Measurements from ENCODE around the gene ADARB2.

Gene ADARB2

DNA sequence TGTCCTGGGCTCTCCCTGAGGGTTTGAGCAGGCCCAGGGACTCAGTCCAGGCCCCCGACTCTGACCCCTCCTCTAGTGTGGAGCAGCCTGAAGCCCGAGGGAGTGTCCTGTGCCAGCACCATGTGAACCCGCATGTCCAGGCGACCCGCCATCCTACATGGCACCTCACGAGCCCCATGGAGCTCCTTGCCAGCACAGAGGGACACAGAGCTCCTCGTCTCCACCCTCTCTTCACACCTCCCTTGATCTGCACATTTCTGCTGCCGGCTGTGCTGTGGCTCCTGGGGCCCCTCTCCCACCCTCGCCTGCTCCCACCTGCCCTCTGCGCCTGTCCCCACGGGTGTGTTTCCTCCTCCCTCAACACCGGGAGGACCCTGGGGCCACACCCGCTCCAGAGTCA is 103.5 kb downstream of the ADARB2 start:
- TF ChIP-seq NFIC (IDR thresholded peaks at IDR 0.05): no peak
- TF ChIP-seq, protein P1, sequence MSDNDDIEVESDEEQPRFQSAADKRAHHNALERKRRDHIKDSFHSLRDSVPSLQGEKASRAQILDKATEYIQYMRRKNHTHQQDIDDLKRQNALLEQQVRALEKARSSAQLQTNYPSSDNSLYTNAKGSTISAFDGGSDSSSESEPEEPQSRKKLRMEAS (IDR thresholded peaks at IDR 0.05): no peak

DNA sequence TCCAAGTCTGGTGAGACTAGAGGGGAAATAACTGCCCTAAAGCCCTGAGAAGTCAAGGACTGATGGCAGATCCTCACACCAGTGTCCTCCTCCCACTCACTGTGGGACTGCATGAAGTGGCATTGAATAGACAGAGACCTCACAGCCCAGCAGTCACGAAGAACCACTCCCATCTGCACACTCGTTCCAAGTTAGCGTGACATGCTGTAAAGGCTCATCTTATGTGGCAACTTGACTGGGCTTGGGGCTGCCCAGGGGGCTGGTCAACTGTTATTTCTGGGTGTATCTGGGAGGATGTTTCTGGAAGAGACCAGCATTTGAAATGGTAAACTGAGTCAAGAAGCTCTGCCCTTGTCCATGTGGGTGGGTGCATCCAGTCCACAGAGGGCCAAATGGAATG is 104.7 kb downstream of the ADARB2 start:
- TF ChIP-seq REST (IDR thresholded peaks at IDR 0.05; ENCODE audit: low read depth) (no peak), EP300 (IDR thresholded peaks at IDR 0.05; ENCODE audit: borderline replicate concordance) (no peak), ZBTB7A (IDR thresholded peaks at IDR 0.05; ENCODE audit: low read depth) (no peak), USF1 (IDR thresholded peaks at IDR 0.05) (no peak), TAF1 (IDR thresholded peaks at IDR 0.05; ENCODE audit: low read depth) (no peak), FOXM1 (IDR thresholded peaks at IDR 0.05; ENCODE audit: borderline replicate concordance, low read depth) (no peak), EGR1 (IDR thresholded peaks at IDR 0.05) (no peak), RAD21 (IDR thresholded peaks at IDR 0.05; ENCODE audit: low read depth) (no peak), CEBPB (IDR thresholded peaks at IDR 0.05) (no peak), YY1 (IDR thresholded peaks at IDR 0.05; ENCODE audit: low read depth) (no peak), CREB1 (IDR thresholded peaks at IDR 0.05; ENCODE audit: low read depth) (no peak), TCF12 (IDR thresholded peaks at IDR 0.05; ENCODE audit: low read depth) (no peak)
- TF ChIP-seq, protein P1 (IDR thresholded peaks at IDR 0.05): no peak

DNA sequence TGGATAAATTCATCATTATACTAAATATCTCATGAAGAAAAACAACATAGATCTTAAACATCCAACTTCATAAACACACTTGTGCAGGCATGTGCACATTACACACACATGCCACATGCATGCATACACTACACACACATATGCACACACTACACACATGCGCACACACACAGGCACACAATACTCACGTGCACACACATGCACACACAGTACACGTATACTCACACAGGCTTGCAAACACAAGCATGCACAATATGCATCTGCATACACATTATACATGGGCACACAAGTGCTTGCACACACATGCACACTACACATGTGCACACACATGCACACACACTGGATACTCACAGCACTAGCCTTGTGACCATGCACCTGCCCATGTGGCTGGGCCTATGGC is 105.2 kb downstream of the ADARB2 start:
- TF ChIP-seq USF1 (IDR thresholded peaks at IDR 0.05) (no peak), TEAD4 (IDR thresholded peaks at IDR 0.05) (no peak), REST (IDR thresholded peaks at IDR 0.05; ENCODE audit: low read depth) (no peak), TCF12 (IDR thresholded peaks at IDR 0.05; ENCODE audit: low read depth) (no peak), EP300 (IDR thresholded peaks at IDR 0.05; ENCODE audit: borderline replicate concordance) (no peak), TAF1 (IDR thresholded peaks at IDR 0.05; ENCODE audit: low read depth) (no peak), CEBPB (IDR thresholded peaks at IDR 0.05) (no peak)

DNA sequence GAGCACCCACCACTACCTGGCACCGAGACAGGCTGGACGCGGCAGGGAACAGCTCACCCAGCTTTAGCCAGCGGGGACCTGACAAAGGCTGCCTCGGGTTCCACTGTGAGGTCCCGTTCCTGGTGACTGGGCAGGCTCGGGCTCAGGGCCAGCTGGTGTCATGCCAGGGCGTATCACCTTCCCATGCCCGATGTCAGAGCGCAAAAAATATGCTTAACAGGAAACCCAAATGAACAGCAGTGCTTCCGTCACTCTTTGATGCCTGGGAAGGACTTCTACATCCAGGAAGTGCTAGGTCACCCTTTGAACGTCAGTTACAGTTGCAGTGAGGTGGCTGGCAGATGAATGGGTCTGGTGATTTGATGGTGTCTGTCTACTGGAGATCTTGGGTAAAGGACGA is 106.0 kb downstream of the ADARB2 start:
- TF ChIP-seq TCF12 (IDR thresholded peaks at IDR 0.05; ENCODE audit: low read depth): no peak
- TF ChIP-seq NFIC (IDR thresholded peaks at IDR 0.05): peak; percentile 34; the same call in 1 of the 2 replicates
- TF ChIP-seq EGR1 (IDR thresholded peaks at IDR 0.05): no peak
- TF ChIP-seq ZBTB7A (IDR thresholded peaks at IDR 0.05; ENCODE audit: low read depth): no peak

DNA sequence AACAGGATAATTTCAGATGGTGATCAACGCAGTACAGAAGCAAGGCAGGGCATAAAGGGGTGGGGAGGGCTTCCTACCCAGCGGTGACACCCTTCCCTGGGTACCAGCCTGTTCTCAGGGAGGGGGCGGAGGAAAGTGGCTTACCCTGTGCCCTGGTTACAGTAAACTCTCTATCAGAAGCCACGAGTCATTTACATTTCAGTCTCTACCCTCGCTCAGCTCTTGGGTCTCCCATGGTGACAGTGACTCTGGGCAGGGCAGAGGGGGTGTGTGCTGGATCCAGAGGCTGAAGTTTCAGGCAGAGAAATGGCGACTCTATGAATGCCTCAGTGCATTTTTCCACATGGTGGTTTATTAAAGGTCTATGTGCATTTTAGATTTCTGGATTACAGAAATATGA is 107.0 kb downstream of the ADARB2 start:
- no peak for TF ChIP-seq CEBPB (IDR thresholded peaks at IDR 0.05)
- no peak for TF ChIP-seq YY1 (IDR thresholded peaks at IDR 0.05; ENCODE audit: low read depth)
- TF ChIP-seq USF1 (IDR thresholded peaks at IDR 0.05): no peak
- TF ChIP-seq, protein P1 (IDR thresholded peaks at IDR 0.05): no peak
- TF ChIP-seq TCF12 (IDR thresholded peaks at IDR 0.05; ENCODE audit: low read depth): no peak
- no peak for TF ChIP-seq TAF1 (IDR thresholded peaks at IDR 0.05; ENCODE audit: low read depth)
- no peak for TF ChIP-seq RAD21 (IDR thresholded peaks at IDR 0.05; ENCODE audit: low read depth)
- no peak for TF ChIP-seq TEAD4 (IDR thresholded peaks at IDR 0.05)
- no peak for TF ChIP-seq ZBTB7A (IDR thresholded peaks at IDR 0.05; ENCODE audit: low read depth)
- TF ChIP-seq EP300 (IDR thresholded peaks at IDR 0.05; ENCODE audit: borderline replicate concordance): no peak
- no peak for TF ChIP-seq EGR1 (IDR thresholded peaks at IDR 0.05)
- no peak for TF ChIP-seq NFIC (IDR thresholded peaks at IDR 0.05)
- TF ChIP-seq CREB1 (IDR thresholded peaks at IDR 0.05; ENCODE audit: low read depth): no peak
- TF ChIP-seq FOXM1 (IDR thresholded peaks at IDR 0.05; ENCODE audit: borderline replicate concordance, low read depth): no peak
- no peak for TF ChIP-seq REST (IDR thresholded peaks at IDR 0.05; ENCODE audit: low read depth)

Data from Ishikawa (cell line).